ENCODE data around the gene WDR81.
"Not testable (repeated sequence)": the region's sequence is repeated elsewhere in the genome, so short reads cannot be mapped to it uniquely, and the experiment has no call there.

GRCh38 chr17:1699891-1700290, 24.6 kb upstream of the WDR81 start:
- not testable (repeated sequence) for TF ChIP-seq POLR2A, CTCF (IDR thresholded peaks at IDR 0.05)

Data from transverse colon (tissue), 3 donors.